GM12865 (cell line): ENCODE measurements around the gene TRABD2B.

Experiments used
- DNase-seq: peaks from one replicate; pipeline ENCODE4 v3.0.0; 2010; ENCODE audit warnings: low read depth
- H3K4me3 ChIP-seq: 2 replicates; pipeline ENCODE4 v1.5.1; 2011; ENCODE audit warnings: mild to moderate bottlenecking, low read depth, low read length, control low read depth
- CTCF ChIP-seq: IDR thresholded peaks from 2 replicates; pipeline ENCODE4 v1.5.1; 2011; ENCODE audit warnings: low read length, control low read depth, low read depth, inconsistent platforms; ENCODE audit not compliant: insufficient read depth; ENCODE audit errors: missing control alignments

The TRABD2B gene

GRCh38 chr1:47817861-47818260 is 179.3 kb downstream of the TRABD2B start:
- TF ChIP-seq CTCF, result no peak
- H3K4me3 ChIP-seq, result no peak overlapping the region
- no peak for DNase-seq

- no peak for TF ChIP-seq CTCF
- no peak overlapping the region for H3K4me3 ChIP-seq
- no peak for DNase-seq
Measured at GRCh38 chr1:47816325-47817071, 180.7 kb downstream of the TRABD2B start.

- DNase-seq, result no peak
- no peak overlapping the region for H3K4me3 ChIP-seq
- no peak for TF ChIP-seq CTCF
Measured at GRCh38 chr1:47814612-47815395, 182.4 kb downstream of the TRABD2B start.

GRCh38 chr1:47813970-47814369 is 183.2 kb downstream of the TRABD2B start:
- TF ChIP-seq CTCF, result no peak
- H3K4me3 ChIP-seq, result no peak overlapping the region
- DNase-seq, result no peak

- no peak for TF ChIP-seq CTCF
- no peak overlapping the region for H3K4me3 ChIP-seq
- no peak for DNase-seq
Measured at GRCh38 chr1:47812904-47813514, 184.2 kb downstream of the TRABD2B start.

GRCh38 chr1:47810964-47811682 is 186.1 kb downstream of the TRABD2B start:
- no peak for DNase-seq
- TF ChIP-seq CTCF, result no peak
- no peak overlapping the region for H3K4me3 ChIP-seq
